GM12878 (cell line): ENCODE measurements around the gene TUBB. TPM values are rescaled to one million over a fixed set of nuclear protein-coding genes. Genes with fewer than 3 reads are reported as not detected.
"Not testable (repeated sequence)": the region's sequence is repeated elsewhere in the genome, so short reads cannot be mapped to it uniquely, and the experiment has no call there.

Source experiments
- ATAC-seq: fragments of 200-7000 bp; cut with Tn5 transposase; 3 replicates; pipeline ENCODE4 v1.9.1; 2020; ENCODE audit warnings: mild to moderate bottlenecking, moderate library complexity
- BruUV-seq: library from RNA; stranded (reverse); fragments of 400-500 nt; replicated peaks from 2 replicates; lab custom pipeline; 2021; lab: Mats Ljungman, UMichigan
- CTCF ChIA-PET: fragments of 300-600 bp; sonication (Branson Sonifier 250); formaldehyde crosslinking; extraction: SDS; loops from one replicate; lab custom pipeline; 2021; ENCODE audit warnings: inconsistent platforms; lab: Yijun Ruan, JAX
- POLR2A ChIA-PET: fragments of 350-600 bp; formaldehyde crosslinking; extraction: SDS; loops from one replicate; lab custom pipeline; 2021; ENCODE audit warnings: inconsistent platforms; lab: Charles Lee
- RAD21 ChIA-PET: fragments of 300-600 bp; sonication (Branson Sonifier 250); formaldehyde crosslinking; loops from one replicate; lab custom pipeline; 2023; ENCODE audit warnings: antibody characterized with exemption; ENCODE audit not compliant: unreplicated experiment; lab: Charles Lee
- SMC1A ChIA-PET: fragments of 300-600 bp; sonication (Branson Sonifier 250); formaldehyde crosslinking; loops from one replicate; lab custom pipeline; 2023; ENCODE audit not compliant: unreplicated experiment, uncharacterized antibody; lab: Charles Lee
- DNase-seq: peaks from one replicate; pipeline ENCODE4 v3.0.0-alpha.2; 2011; ENCODE audit warnings: low read depth, low spot score
- FAIRE-seq: peaks from 3 replicates; lab custom pipeline; 2011; peaks lifted over from hg19 to GRCh38; lab: Jason Lieb, UNC
- H2AFZ ChIP-seq: 2 replicates; pipeline ENCODE4 v1.6.0; 2011; ENCODE audit warnings: low read depth, low read length, control low read depth; ENCODE audit not compliant: control insufficient read depth
- H3K27ac ChIP-seq: 2 replicates; pipeline ENCODE4 v1.5.1; 2011; ENCODE audit warnings: control low read depth; ENCODE audit not compliant: control insufficient read depth, insufficient read depth
- H3K27me3 ChIP-seq, 2 experiments: replicated peaks in 1 of 2; 2 replicates each; pipeline versions ENCODE4 v1.6.0 to v1.6.1; 2011; ENCODE audit warnings: low read length in 1 of 2; ENCODE audit not compliant: control insufficient read depth in 2 of 2, insufficient read depth in 2 of 2
- H3K36me3 ChIP-seq, 2 experiments: 2 replicates each; pipeline ENCODE4 v1.5.1; 2011; ENCODE audit warnings: low read length in 1 of 2; ENCODE audit not compliant: control insufficient read depth in 2 of 2, insufficient read depth in 2 of 2
- H3K4me1 ChIP-seq: 2 replicates; pipeline ENCODE4 v1.6.1; 2011; ENCODE audit warnings: mild to moderate bottlenecking, low read length, moderate library complexity, mixed read lengths; ENCODE audit not compliant: control insufficient read depth, insufficient read depth
- H3K4me2 ChIP-seq: 2 replicates; pipeline ENCODE4 v1.6.0; 2011; ENCODE audit warnings: control low read depth; ENCODE audit not compliant: control insufficient read depth, insufficient read depth
- H3K4me3 ChIP-seq: fragments of 200-600 bp; sonication (generic); 2 replicates; pipeline ENCODE4 v1.5.1; 2016
- H3K79me2 ChIP-seq: 2 replicates; pipeline ENCODE4 v1.6.0; 2011; ENCODE audit warnings: low read length; ENCODE audit not compliant: control insufficient read depth, insufficient read depth
- H3K9ac ChIP-seq: 2 replicates; pipeline ENCODE4 v1.8.0; 2011; ENCODE audit warnings: low read length, control low read depth, mixed read lengths; ENCODE audit not compliant: control insufficient read depth, insufficient read depth
- H3K9me3 ChIP-seq: replicated peaks from 3 replicates; pipeline ENCODE4 v1.5.1; 2011; ENCODE audit warnings: mild to moderate bottlenecking, low read length; ENCODE audit not compliant: control insufficient read depth, insufficient read depth
- H4K20me1 ChIP-seq: 2 replicates; pipeline ENCODE4 v1.6.0; 2011; ENCODE audit not compliant: control insufficient read depth, insufficient read depth
- ELK1 ChIP-seq: IDR thresholded peaks from 2 replicates; pipeline ENCODE4 v1.6.1; 2012; ENCODE audit warnings: low read depth, low read length, improper control_type of control experiment
- HDGF ChIP-seq: fragments of 450-650 bp; IDR thresholded peaks from 2 replicates; pipeline ENCODE4 v1.6.1; 2016; ENCODE audit warnings: antibody characterized with exemption
- POLR2A ChIP-seq: IDR thresholded peaks from 2 replicates; pipeline ENCODE4 v1.6.1; 2011; ENCODE audit warnings: low read depth, mild to moderate bottlenecking, low read length
- POLR2AphosphoS5 ChIP-seq: IDR thresholded peaks from 2 replicates; pipeline ENCODE4 v1.6.1; 2011; ENCODE audit warnings: mild to moderate bottlenecking, low read length, inconsistent platforms
- ZNF207 ChIP-seq: fragments of 450-650 bp; IDR thresholded peaks from 2 replicates; pipeline ENCODE4 v1.6.1; 2014; ENCODE audit warnings: antibody characterized with exemption, mild to moderate bottlenecking, borderline replicate concordance
- whole genome bisulfite sequencing: methylation state at CpG from one replicate; pipeline ENCODE4 v1.1.6; 2016; ENCODE audit warnings: low lambda C conversion rate; ENCODE audit not compliant: insufficient replicate concordance, insufficient coverage; ENCODE audit errors: missing lambda C conversion rate; 5-methylcytosine and 5-hydroxymethylcytosine counted together
- in situ Hi-C: fragments of 300-500 bp; cut with MboI; formaldehyde crosslinking; loops from 9 replicates; pipeline ENCODE4 v1.14.3; 2018; ENCODE audit warnings: mixed read lengths
- intact Hi-C: fragments of 100-400 bp; cut with micrococcal nuclease; formaldehyde crosslinking; loops from one replicate; pipeline ENCODE4 v1.14.2; 2022; ENCODE audit not compliant: unreplicated experiment
- polyA plus RNA-seq, 11 experiments: library from polyadenylated mRNA; depleted of rRNA in 4 of 11; unstranded in 6 of 11; stranded (reverse) in 5 of 11; fragments of >200 nt; fragmentation: Nextera tagmentation in 4 of 11; fragmentation: Illumina TruSeq in 1 of 11; extraction: Ambion mirVana in 4 of 11; extraction: Trizol in 1 of 11; gene quantifications; 1 replicate in 1 of 11; 2 replicates in 10 of 11; pipeline versions ENCODE4 v1.2.1 to v1.2.3, GENCODE V29; 2011 to 2016; ENCODE audit warnings: inconsistent platforms in 2 of 11, missing spikeins in 2 of 11, low read depth in 1 of 11
- total RNA-seq, 4 experiments: library from RNA; depleted of rRNA in 3 of 4; stranded (reverse); fragments of >200 nt in 3 of 4; fragmentation: Illumina TruSeq in 1 of 4; extraction: Trizol in 1 of 4; gene quantifications; 2 replicates each; pipeline versions ENCODE4 v1.2.1 to v1.2.3, GENCODE V29; 2013 to 2021

The TUBB gene
- total and polyA plus RNA-seq, 10 of the 15 experiments (the other 5 are each of a cell fraction or from before 2014, with no cell fraction given) = 1,039 to 3,052 (median 1,656) TPM

GRCh38 chr6:30722280-30723112 is 2.3 kb downstream of the TUBB start (continued):
- TF ChIP-seq ELK1 = no peak
- peak; percentile 32; the same call in 1 of the 2 replicates for TF ChIP-seq ZNF207
- TF ChIP-seq POLR2AphosphoS5 = peak; percentile 50; the same call in 1 of the 2 replicates
- peak; percentile 81; the same call in 1 of the 2 replicates for TF ChIP-seq HDGF

GRCh38 chr6:30723159-30723842 is 3.1 kb downstream of the TUBB start:
- H4K20me1 ChIP-seq, H3K27me3 ChIP-seq, H3K27ac ChIP-seq, BruUV-seq, in situ Hi-C loops, DNase-seq, H2AFZ ChIP-seq, intact Hi-C loops, H3K9me3 ChIP-seq, ATAC-seq: not testable (repeated sequence)
- peak; percentile 17; the same call in 1 of the 2 replicates for TF ChIP-seq POLR2A
- TF ChIP-seq POLR2AphosphoS5 = 0 out of 2 replicates have a peak, but pooled peaks have one; percentile 27
- POLR2A ChIA-PET = interaction anchor here (0.5 to 11.6 kb wide), 6 partner anchors 14 to 158 kb away, joined by 4 to 200 read pairs (median 12); partner anchors contain the start of gene NRM
- Histone ChIP-seq H3K9ac (peak overlapping the region; percentile 86), H3K79me2 (peaks cover 69% of the 10 kb centered on the region), H3K4me3 (peak overlapping the region; percentile 88), H3K36me3 (peaks cover 21 to 24% of the 10 kb centered on the region in 2 experiments), H3K4me2 (peak overlapping the region; percentile 81), H3K4me1 (peaks cover 12% of the 10 kb centered on the region)
- CTCF ChIA-PET = interaction anchor here (0.6 to 22.7 kb wide), 21 partner anchors 8 to 239 kb away, joined by 3 to 487 read pairs (median 5); partner anchors contain the start of genes DHX16, NRM and VARS2
- SMC1A ChIA-PET = interaction anchor here (0.6 to 17.7 kb wide), 13 partner anchors 8 to 364 kb away, joined by 3 to 265 read pairs (median 4); partner anchors contain the start of genes DHX16 and MRPS18B
- RAD21 ChIA-PET = interaction anchor here (1.0 to 11.2 kb wide), 9 partner anchors 9 to 190 kb away, joined by 4 to 209 read pairs (median 10); partner anchors contain the start of genes DHX16 and VARS2
- FAIRE-seq = peak; percentile 44
- WGBS = 43% methylated on average over 16 of the region's 16 CpGs
